OCI-LY7 (cell line): ENCODE measurements around the gene MIEF1. TPM values are rescaled to one million over a fixed set of nuclear protein-coding genes. Genes with fewer than 3 reads are reported as not detected.

Experiments used
- BruUV-seq: library from RNA; stranded (reverse); fragments of 400-500 nt; replicated peaks from 2 replicates; lab custom pipeline; 2021; lab: Mats Ljungman, UMichigan
- CTCF ChIA-PET: fragments of 300-600 bp; sonication (Branson Sonifier 250); formaldehyde crosslinking; loops from one replicate; lab custom pipeline; 2022; ENCODE audit warnings: antibody characterized with exemption; ENCODE audit not compliant: unreplicated experiment; lab: Charles Lee
- POLR2A ChIA-PET: fragments of 300-600 bp; sonication (Branson Sonifier 250); formaldehyde crosslinking; loops from one replicate; lab custom pipeline; 2022; ENCODE audit warnings: antibody characterized with exemption; lab: Charles Lee
- DNase-seq: peaks from one replicate; pipeline ENCODE4 v3.0.0-alpha.2; 2015; ENCODE audit warnings: low spot score
- H2AFZ ChIP-seq: fragments of 200-600 bp; sonication (generic), shearing (Covaris generic); 2 replicates; pipeline ENCODE4 v1.6.1; 2014; ENCODE audit warnings: mild to moderate bottlenecking, antibody characterized with exemption, low read length, moderate library complexity
- H3K27ac ChIP-seq: fragments of 200-600 bp; sonication (generic); 2 replicates; pipeline ENCODE4 v1.5.1; 2014; ENCODE audit warnings: mixed run types, low read depth, mild to moderate bottlenecking, moderate library complexity, low read length, inconsistent platforms; ENCODE audit not compliant: poor library complexity, severe bottlenecking
- H3K36me3 ChIP-seq: fragments of 200-600 bp; sonication (generic); 2 replicates; pipeline ENCODE4 v1.6.1; 2014; ENCODE audit warnings: mild to moderate bottlenecking, antibody characterized with exemption, low read length, moderate library complexity, mixed read lengths; ENCODE audit not compliant: insufficient read depth
- H3K4me1 ChIP-seq: fragments of 200-600 bp; sonication (generic); 2 replicates; pipeline ENCODE4 v1.5.1; 2014; ENCODE audit warnings: mild to moderate bottlenecking, low read length; ENCODE audit not compliant: insufficient read depth, poor library complexity, severe bottlenecking
- H3K4me2 ChIP-seq: fragments of 200-600 bp; sonication (generic); 2 replicates; pipeline ENCODE4 v1.6.1; 2014; ENCODE audit warnings: mild to moderate bottlenecking, low read length
- H3K4me3 ChIP-seq: fragments of 200-600 bp; sonication (generic); 2 replicates; pipeline ENCODE4 v1.5.1; 2014; ENCODE audit warnings: mild to moderate bottlenecking, low read depth, low read length; ENCODE audit not compliant: poor library complexity, severe bottlenecking
- H3K79me2 ChIP-seq: fragments of 200-600 bp; sonication (generic); 2 replicates; pipeline ENCODE4 v1.6.1; 2016; ENCODE audit warnings: low read depth, mild to moderate bottlenecking, low read length, moderate library complexity, mixed read lengths; ENCODE audit not compliant: insufficient read depth
- H3K9me2 ChIP-seq: fragments of 200-600 bp; sonication (generic); 2 replicates; pipeline ENCODE4 v1.6.1; 2016; ENCODE audit warnings: mild to moderate bottlenecking, low read length, mixed read lengths; ENCODE audit not compliant: insufficient read depth
- H3K9me3 ChIP-seq: fragments of 200-600 bp; sonication (generic); 2 replicates; pipeline ENCODE4 v1.6.1; 2014; ENCODE audit warnings: mild to moderate bottlenecking, mixed run types, low read length, mixed read lengths
- H4K20me1 ChIP-seq: fragments of 200-600 bp; sonication (generic); 2 replicates; pipeline ENCODE4 v1.6.1; 2014; ENCODE audit warnings: mild to moderate bottlenecking, antibody characterized with exemption, low read length, moderate library complexity, mixed read lengths; ENCODE audit not compliant: insufficient read depth
- CTCF ChIP-seq: fragments of 200-600 bp; sonication (generic); conservative IDR thresholded peaks from 2 replicates; pipeline ENCODE4 v1.5.1; 2014; ENCODE audit warnings: mild to moderate bottlenecking, antibody characterized with exemption, low read length, moderate library complexity, mixed read lengths
- EZH2phosphoT487 ChIP-seq: fragments of 200-600 bp; sonication (generic); IDR thresholded peaks from 2 replicates; pipeline ENCODE4 v1.6.1; 2018; ENCODE audit warnings: low read depth, borderline replicate concordance, mild to moderate bottlenecking, mixed run types, antibody characterized with exemption, low read length, moderate library complexity, mixed read lengths
- intact Hi-C: fragments of 100-400 bp; cut with micrococcal nuclease; formaldehyde crosslinking; loops from one replicate; pipeline ENCODE4 v1.10.0; 2022; ENCODE audit not compliant: unreplicated experiment
- total RNA-seq, 2 experiments: library from RNA; depleted of rRNA in 1 of 2; stranded (reverse); fragments of >200 nt in 1 of 2; shearing (Covaris generic) in 1 of 2; gene quantifications; 2 replicates each; pipeline ENCODE4 v1.2.3, GENCODE V29; 2014 to 2022

Gene MIEF1
- total RNA-seq, 2 experiments from 2014 or later = 32.5 to 55.0 TPM

GRCh38 chr22:39479254-39479653 is 22.8 kb upstream of the MIEF1 start:
- TF ChIP-seq CTCF (no peak), EZH2phosphoT487 (no peak)
- H3K79me2 ChIP-seq = no peaks in the 10 kb centered on the region
- no peaks in the 10 kb centered on the region for H3K9me3 ChIP-seq
- peaks cover 5% of the 10 kb centered on the region for H3K4me1 ChIP-seq
- POLR2A ChIA-PET = no interaction called here
- CTCF ChIA-PET = no interaction called here
- BruUV-seq = no TSS peak
- no peaks in the 10 kb centered on the region for H3K9me2 ChIP-seq
- intact Hi-C loops = no loop called here
- DNase-seq = no peak
- no peak overlapping the region for H3K4me3 ChIP-seq
- H3K4me2 ChIP-seq = no peak overlapping the region
- H4K20me1 ChIP-seq = no peaks in the 10 kb centered on the region
- no peak overlapping the region for H3K27ac ChIP-seq
- H3K36me3 ChIP-seq = peaks cover 72% of the 10 kb centered on the region
- no peak overlapping the region for H2AFZ ChIP-seq

GRCh38 chr22:39480557-39480956 is 21.5 kb upstream of the MIEF1 start:
- intact Hi-C loops = no loop called here
- BruUV-seq = no TSS peak
- CTCF ChIA-PET = interaction anchor here (0.6 kb wide), 2 partner anchors 39 to 48 kb away, joined by 3 to 6 read pairs; no protein-coding TSS in a partner anchor

More at GRCh38 chr22:39480557-39480956, 21.5 kb upstream of the MIEF1 start:
- no peaks in the 10 kb centered on the region for H3K4me1 ChIP-seq
- H2AFZ ChIP-seq = no peak overlapping the region
- H3K36me3 ChIP-seq = peaks cover 72% of the 10 kb centered on the region
- no peaks in the 10 kb centered on the region for H4K20me1 ChIP-seq
- H3K9me2 ChIP-seq = no peaks in the 10 kb centered on the region
- H3K27ac ChIP-seq = no peak overlapping the region
- POLR2A ChIA-PET = no interaction called here
- no peak overlapping the region for H3K4me3 ChIP-seq
- H3K79me2 ChIP-seq = no peaks in the 10 kb centered on the region
- no peak overlapping the region for H3K4me2 ChIP-seq
- DNase-seq = no peak
- TF ChIP-seq CTCF (no peak), EZH2phosphoT487 (no peak)
- H3K9me3 ChIP-seq = no peaks in the 10 kb centered on the region
